ENCODE results near the gene DOK3. TPM values are rescaled to one million over a fixed set of nuclear protein-coding genes. Genes with fewer than 3 reads are reported as not detected.
A peak's percentile ranks its signal among the peaks of the same experiment; 100 is the strongest.

The DOK3 gene
- total RNA-seq, 1 experiment from 2014 or later: 16.4 TPM

DNA sequence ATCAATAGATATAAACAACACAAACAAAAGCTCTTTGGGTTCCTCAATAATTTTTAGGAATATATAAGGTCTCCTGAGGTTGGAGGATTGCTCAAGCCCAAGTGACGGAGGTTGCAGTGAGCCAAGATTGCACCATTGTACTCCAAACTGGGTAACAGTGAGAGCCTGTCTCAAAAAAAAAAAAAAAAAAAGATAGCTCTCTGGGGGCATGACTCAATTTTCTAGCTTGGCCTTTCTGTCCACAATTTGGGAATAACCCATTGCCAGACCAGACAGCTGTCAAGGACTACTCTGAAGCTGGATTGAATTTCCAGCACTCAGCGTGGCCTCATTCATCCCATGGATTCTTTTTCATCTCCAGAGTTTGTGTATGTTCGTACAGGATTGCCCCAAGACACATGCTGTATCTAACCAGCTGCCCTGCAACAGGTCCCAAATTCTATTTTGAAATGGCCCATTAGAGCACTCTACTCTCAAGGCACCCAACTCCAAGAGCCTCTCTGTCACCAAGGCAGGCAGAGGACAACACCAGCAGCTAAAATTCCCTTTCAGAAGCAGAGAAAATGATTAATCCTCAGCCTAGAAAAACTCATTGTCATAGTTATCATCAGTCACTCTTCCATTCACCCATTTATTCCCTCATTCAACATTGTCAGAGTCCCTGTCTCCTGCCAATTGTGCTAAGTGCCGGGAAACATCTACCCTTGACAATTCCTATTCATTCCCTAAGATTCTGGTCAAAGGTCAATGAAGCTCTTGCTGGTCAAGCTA, 36.0 kb upstream of the DOK3 start:
- H4K5ac ChIP-seq (ENCODE audit: insufficient read length, low read depth, low read length): no peak overlapping the region
- no peak overlapping the region for H3K9ac ChIP-seq (ENCODE audit: extremely low read depth, insufficient read length, low read length)
- no peak overlapping the region for H2BK120ac ChIP-seq (ENCODE audit: low read depth, low read length, poor library complexity, severe bottlenecking)
- H3K9me3 ChIP-seq (ENCODE audit: control insufficient read depth, low read depth, low read length): no peaks in the 10 kb centered on the region
- H2BK20ac ChIP-seq (ENCODE audit: low read depth, low read length, poor library complexity, severe bottlenecking): no peak overlapping the region
- no peak overlapping the region for H3K23ac ChIP-seq (ENCODE audit: insufficient read length, low read depth, low read length)
- H3K18ac ChIP-seq (ENCODE audit: insufficient read length, low read depth, low read length): no peak overlapping the region
- H3K4me2 ChIP-seq (ENCODE audit: insufficient read depth, insufficient read length, low read length): no peak overlapping the region
- no peaks in the 10 kb centered on the region for H4K20me1 ChIP-seq (ENCODE audit: control insufficient read depth, insufficient read depth, insufficient read length)
- no peak for DNase-seq
- no peak overlapping the region for H3K14ac ChIP-seq (ENCODE audit: insufficient read depth, low read length)
- no peak overlapping the region for H3K4ac ChIP-seq (ENCODE audit: low read depth, low read length)
- H3K4me1 ChIP-seq (ENCODE audit: insufficient read depth, low read length): no peaks in the 10 kb centered on the region
- peaks cover 4% of the 10 kb centered on the region; the same call in 1 of the 2 replicates for H3K79me2 ChIP-seq (ENCODE audit: insufficient read depth, low read length)
- H3K27ac Mint-ChIP-seq: peak overlapping the region in 1 of 3 experiments; percentile 25; a peak in 1 of 7 replicates
- no peak overlapping the region for H2AK5ac ChIP-seq (ENCODE audit: insufficient read length, low read length)
- no peaks in the 10 kb centered on the region for H3K27me3 Mint-ChIP-seq (ENCODE audit: low read depth)
- H2BK5ac ChIP-seq (ENCODE audit: insufficient read length, low read length): no peak overlapping the region
- H3K27me3 ChIP-seq (ENCODE audit: insufficient read depth, low read length): no peaks in the 10 kb centered on the region
- no peak overlapping the region for H4K91ac ChIP-seq (ENCODE audit: insufficient read length, low read depth, low read length)
- H2AFZ ChIP-seq (ENCODE audit: low read length): no peak overlapping the region
- no peak overlapping the region for H3T11ph ChIP-seq (ENCODE audit: low read length)
- H3K9me3 Mint-ChIP-seq: no peaks in the 10 kb centered on the region
- TF ChIP-seq, protein P1, sequence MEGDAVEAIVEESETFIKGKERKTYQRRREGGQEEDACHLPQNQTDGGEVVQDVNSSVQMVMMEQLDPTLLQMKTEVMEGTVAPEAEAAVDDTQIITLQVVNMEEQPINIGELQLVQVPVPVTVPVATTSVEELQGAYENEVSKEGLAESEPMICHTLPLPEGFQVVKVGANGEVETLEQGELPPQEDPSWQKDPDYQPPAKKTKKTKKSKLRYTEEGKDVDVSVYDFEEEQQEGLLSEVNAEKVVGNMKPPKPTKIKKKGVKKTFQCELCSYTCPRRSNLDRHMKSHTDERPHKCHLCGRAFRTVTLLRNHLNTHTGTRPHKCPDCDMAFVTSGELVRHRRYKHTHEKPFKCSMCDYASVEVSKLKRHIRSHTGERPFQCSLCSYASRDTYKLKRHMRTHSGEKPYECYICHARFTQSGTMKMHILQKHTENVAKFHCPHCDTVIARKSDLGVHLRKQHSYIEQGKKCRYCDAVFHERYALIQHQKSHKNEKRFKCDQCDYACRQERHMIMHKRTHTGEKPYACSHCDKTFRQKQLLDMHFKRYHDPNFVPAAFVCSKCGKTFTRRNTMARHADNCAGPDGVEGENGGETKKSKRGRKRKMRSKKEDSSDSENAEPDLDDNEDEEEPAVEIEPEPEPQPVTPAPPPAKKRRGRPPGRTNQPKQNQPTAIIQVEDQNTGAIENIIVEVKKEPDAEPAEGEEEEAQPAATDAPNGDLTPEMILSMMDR (conservative IDR thresholded peaks at IDR 0.05): no peak
- no peaks in the 10 kb centered on the region for H3K23me2 ChIP-seq (ENCODE audit: insufficient read length, low read depth, low read length, poor library complexity, severe bottlenecking)
- no peak overlapping the region for H2BK15ac ChIP-seq (ENCODE audit: low read depth, low read length)
- no peak overlapping the region for H3K56ac ChIP-seq (ENCODE audit: insufficient read length, low read depth, low read length)
- peaks cover 3% of the 10 kb centered on the region for H3K79me1 ChIP-seq (ENCODE audit: insufficient read depth, low read depth, low read length, poor library complexity, severe bottlenecking)
- H3K4me3 Mint-ChIP-seq: no peak overlapping the region
- H3K27ac ChIP-seq (ENCODE audit: insufficient read length, low read depth, low read length): no peak overlapping the region
- H4K8ac ChIP-seq (replicated peaks; ENCODE audit: insufficient read length, low read depth, low read length): no peak overlapping the region
- peaks cover 8 to 24% (median 17%) of the 10 kb centered on the region in 3 experiments; a peak in 5 of 7 replicates for H3K36me3 Mint-ChIP-seq (ENCODE audit: insufficient read depth in 1 of 3, low read depth in 3 of 3)
- H3K4me1 Mint-ChIP-seq: peaks cover 3 to 7% of the 10 kb centered on the region in 2 experiments; a peak in 3 of 4 replicates
- H2BK12ac ChIP-seq (ENCODE audit: insufficient read length, low read depth, low read length): no peak overlapping the region
- no CpG with 5 or more reads among the region's 4 CpGs for WGBS (ENCODE audit: extremely low coverage, insufficient read length, low lambda C conversion rate)
